Measurements from ENCODE around the gene CYP4A22. TPM values are rescaled to one million over a fixed set of nuclear protein-coding genes. Genes with fewer than 3 reads are reported as not detected.

Gene CYP4A22, protein sequence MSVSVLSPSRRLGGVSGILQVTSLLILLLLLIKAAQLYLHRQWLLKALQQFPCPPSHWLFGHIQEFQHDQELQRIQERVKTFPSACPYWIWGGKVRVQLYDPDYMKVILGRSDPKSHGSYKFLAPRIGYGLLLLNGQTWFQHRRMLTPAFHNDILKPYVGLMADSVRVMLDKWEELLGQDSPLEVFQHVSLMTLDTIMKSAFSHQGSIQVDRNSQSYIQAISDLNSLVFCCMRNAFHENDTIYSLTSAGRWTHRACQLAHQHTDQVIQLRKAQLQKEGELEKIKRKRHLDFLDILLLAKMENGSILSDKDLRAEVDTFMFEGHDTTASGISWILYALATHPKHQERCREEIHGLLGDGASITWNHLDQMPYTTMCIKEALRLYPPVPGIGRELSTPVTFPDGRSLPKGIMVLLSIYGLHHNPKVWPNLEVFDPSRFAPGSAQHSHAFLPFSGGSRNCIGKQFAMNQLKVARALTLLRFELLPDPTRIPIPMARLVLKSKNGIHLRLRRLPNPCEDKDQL
- not detected in 2 replicates for polyA plus RNA-seq (2012; rRNA removed)
- polyA plus RNA-seq (2012; cell fraction: cytosol; rRNA removed): not detected in 2 replicates
- polyA plus RNA-seq (2012; cell fraction: nucleus; rRNA removed): not detected in 2 replicates

DNA sequence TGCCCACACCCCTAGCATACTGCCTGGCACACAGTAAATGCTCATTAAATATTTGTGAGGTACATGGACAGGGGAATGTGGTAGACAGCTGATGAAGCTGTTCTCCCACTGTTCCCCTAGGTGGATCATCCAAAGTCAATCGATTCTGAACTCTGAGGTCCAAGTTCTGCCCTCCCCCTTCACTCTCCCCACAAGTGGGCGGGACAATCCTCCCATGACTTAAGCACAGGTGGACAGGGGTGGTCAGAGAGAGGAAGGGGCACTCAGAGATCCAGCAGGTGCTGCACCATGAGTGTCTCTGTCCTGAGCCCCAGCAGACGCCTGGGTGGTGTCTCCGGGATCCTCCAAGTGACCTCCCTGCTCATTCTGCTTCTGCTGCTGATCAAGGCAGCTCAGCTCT is at the start of gene CYP4A22:
TSS of gene CYP4A22 (plus strand) at position 244 of the 400 bp plus-strand sequence. CDS start at position 289, 45 bp downstream.
- no peak within 1 kb of the TSS for H3K4me2 ChIP-seq
- TF ChIP-seq, protein P1, sequence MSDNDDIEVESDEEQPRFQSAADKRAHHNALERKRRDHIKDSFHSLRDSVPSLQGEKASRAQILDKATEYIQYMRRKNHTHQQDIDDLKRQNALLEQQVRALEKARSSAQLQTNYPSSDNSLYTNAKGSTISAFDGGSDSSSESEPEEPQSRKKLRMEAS (IDR thresholded peaks at IDR 0.05; ENCODE audit: low read depth): no peak
- no peak for TF ChIP-seq FOXM1 (IDR thresholded peaks at IDR 0.05; ENCODE audit: low read depth)
- TF ChIP-seq SMC3 (IDR thresholded peaks at IDR 0.05; ENCODE audit: low read depth, low read length): no peak
- TF ChIP-seq, protein P2, sequence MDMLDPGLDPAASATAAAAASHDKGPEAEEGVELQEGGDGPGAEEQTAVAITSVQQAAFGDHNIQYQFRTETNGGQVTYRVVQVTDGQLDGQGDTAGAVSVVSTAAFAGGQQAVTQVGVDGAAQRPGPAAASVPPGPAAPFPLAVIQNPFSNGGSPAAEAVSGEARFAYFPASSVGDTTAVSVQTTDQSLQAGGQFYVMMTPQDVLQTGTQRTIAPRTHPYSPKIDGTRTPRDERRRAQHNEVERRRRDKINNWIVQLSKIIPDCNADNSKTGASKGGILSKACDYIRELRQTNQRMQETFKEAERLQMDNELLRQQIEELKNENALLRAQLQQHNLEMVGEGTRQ (IDR thresholded peaks at IDR 0.05; ENCODE audit: borderline replicate concordance, low read depth, low read length): no peak
- TF ChIP-seq, protein P3, sequence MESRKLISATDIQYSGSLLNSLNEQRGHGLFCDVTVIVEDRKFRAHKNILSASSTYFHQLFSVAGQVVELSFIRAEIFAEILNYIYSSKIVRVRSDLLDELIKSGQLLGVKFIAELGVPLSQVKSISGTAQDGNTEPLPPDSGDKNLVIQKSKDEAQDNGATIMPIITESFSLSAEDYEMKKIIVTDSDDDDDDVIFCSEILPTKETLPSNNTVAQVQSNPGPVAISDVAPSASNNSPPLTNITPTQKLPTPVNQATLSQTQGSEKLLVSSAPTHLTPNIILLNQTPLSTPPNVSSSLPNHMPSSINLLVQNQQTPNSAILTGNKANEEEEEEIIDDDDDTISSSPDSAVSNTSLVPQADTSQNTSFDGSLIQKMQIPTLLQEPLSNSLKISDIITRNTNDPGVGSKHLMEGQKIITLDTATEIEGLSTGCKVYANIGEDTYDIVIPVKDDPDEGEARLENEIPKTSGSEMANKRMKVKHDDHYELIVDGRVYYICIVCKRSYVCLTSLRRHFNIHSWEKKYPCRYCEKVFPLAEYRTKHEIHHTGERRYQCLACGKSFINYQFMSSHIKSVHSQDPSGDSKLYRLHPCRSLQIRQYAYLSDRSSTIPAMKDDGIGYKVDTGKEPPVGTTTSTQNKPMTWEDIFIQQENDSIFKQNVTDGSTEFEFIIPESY (IDR thresholded peaks at IDR 0.05; ENCODE audit: borderline replicate concordance, low read depth): no peak
- TF ChIP-seq NRF1 (IDR thresholded peaks at IDR 0.05; ENCODE audit: low read depth, low read length): no peak
- TF ChIP-seq NFIC (IDR thresholded peaks at IDR 0.05; ENCODE audit: borderline replicate concordance): no peak
- TF ChIP-seq TEAD4 (IDR thresholded peaks at IDR 0.05; ENCODE audit: borderline replicate concordance, insufficient read depth): no peak
- no peak for TF ChIP-seq JUND (IDR thresholded peaks at IDR 0.05)
- no peak for TF ChIP-seq ELF1 (IDR thresholded peaks at IDR 0.05)
- no peak for TF ChIP-seq RAD21 (IDR thresholded peaks at IDR 0.05; ENCODE audit: low read length)
- no peak for TF ChIP-seq GATA2 (CRISPR knock-in tag; IDR thresholded peaks at IDR 0.05)
- no peak for TF ChIP-seq RCOR1 (IDR thresholded peaks at IDR 0.05; ENCODE audit: low read length)
- TF ChIP-seq, protein P4, sequence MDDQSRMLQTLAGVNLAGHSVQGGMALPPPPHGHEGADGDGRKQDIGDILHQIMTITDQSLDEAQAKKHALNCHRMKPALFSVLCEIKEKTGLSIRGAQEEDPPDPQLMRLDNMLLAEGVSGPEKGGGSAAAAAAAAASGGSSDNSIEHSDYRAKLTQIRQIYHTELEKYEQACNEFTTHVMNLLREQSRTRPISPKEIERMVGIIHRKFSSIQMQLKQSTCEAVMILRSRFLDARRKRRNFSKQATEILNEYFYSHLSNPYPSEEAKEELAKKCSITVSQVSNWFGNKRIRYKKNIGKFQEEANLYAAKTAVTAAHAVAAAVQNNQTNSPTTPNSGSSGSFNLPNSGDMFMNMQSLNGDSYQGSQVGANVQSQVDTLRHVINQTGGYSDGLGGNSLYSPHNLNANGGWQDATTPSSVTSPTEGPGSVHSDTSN (IDR thresholded peaks at IDR 0.05): no peak
- TF ChIP-seq, protein P5, sequence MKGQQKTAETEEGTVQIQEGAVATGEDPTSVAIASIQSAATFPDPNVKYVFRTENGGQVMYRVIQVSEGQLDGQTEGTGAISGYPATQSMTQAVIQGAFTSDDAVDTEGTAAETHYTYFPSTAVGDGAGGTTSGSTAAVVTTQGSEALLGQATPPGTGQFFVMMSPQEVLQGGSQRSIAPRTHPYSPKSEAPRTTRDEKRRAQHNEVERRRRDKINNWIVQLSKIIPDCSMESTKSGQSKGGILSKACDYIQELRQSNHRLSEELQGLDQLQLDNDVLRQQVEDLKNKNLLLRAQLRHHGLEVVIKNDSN (IDR thresholded peaks at IDR 0.05; ENCODE audit: borderline replicate concordance, low read depth): no peak
- no peak for TF ChIP-seq EP300 (IDR thresholded peaks at IDR 0.05; ENCODE audit: borderline replicate concordance in 1 of 2, low read depth in 1 of 2, low read length in 1 of 2)
- H3K36me3 ChIP-seq (replicated peaks in 1 of 2; ENCODE audit: control insufficient read depth in 1 of 2, insufficient read depth in 2 of 2, low read length in 1 of 2): no peaks in the 10 kb centered on the region
- no peaks in the 10 kb centered on the region for H3K9me3 ChIP-seq
- no peaks in the 10 kb centered on the region for H3F3A ChIP-seq (replicated peaks; ENCODE audit: insufficient read depth)
- no peaks in the 10 kb centered on the region for H3K4me1 ChIP-seq (ENCODE audit: control insufficient read depth in 1 of 2, insufficient read depth in 2 of 2, low read depth in 1 of 2, low read length in 1 of 2)
- WGBS (ENCODE audit: low lambda C conversion rate): 44% methylated on average over 4 of the region's 4 CpGs
- no peak within 1 kb of the TSS for H3K9ac ChIP-seq
- DNase-seq: no peak
- no peak within 1 kb of the TSS for H3K4me3 ChIP-seq (ENCODE audit: low read depth in 2 of 2, low read length in 1 of 2)
- H2AFZ ChIP-seq (ENCODE audit: low read depth): no peak within 1 kb of the TSS
- no peaks in the 10 kb centered on the region for H3K27me3 ChIP-seq (ENCODE audit: insufficient read depth)
- ChIA-PET POLR2A (no interaction called here), CTCF (no interaction called here)
- no peaks in the 10 kb centered on the region for H3K79me2 ChIP-seq (ENCODE audit: insufficient read depth)
- no peaks in the 10 kb centered on the region for H3K9me2 ChIP-seq
- no peak within 1 kb of the TSS for H3K27ac ChIP-seq (ENCODE audit: low read depth in 2 of 2, low read length in 1 of 2)
- H4K20me1 ChIP-seq (ENCODE audit: insufficient read depth): no peaks in the 10 kb centered on the region

Measured in SK-N-SH (cell line).